HG03095 (cell line): ENCODE results near the gene ZNF512B.
A peak's percentile ranks its signal among the peaks of the same experiment; 100 is the strongest.
"Not testable (repeated sequence)": the region's sequence is repeated elsewhere in the genome, so short reads cannot be mapped to it uniquely, and the experiment has no call there.

Experiments
- ATAC-seq: cut with Tn5 transposase; IDR thresholded peaks from one replicate; pipeline ENCODE4 v1.9.1; 2021; ENCODE audit warnings: moderate library complexity; ENCODE audit not compliant: unreplicated experiment

The ZNF512B gene

GRCh38 chr20:63969838-63970713 is at the start of gene ZNF512B:
Gene ZNF512B (minus strand): TSS chr20:63969930. CDS start chr20:63967950, 1,980 bp downstream.
- ATAC-seq: no peak

GRCh38 chr20:64015635-64016034 is 45.9 kb upstream of the ZNF512B start:
- no peak for ATAC-seq

- not testable (repeated sequence) for ATAC-seq
Observed at GRCh38 chr20:64012385-64013154, 42.8 kb upstream of the ZNF512B start.

GRCh38 chr20:64011366-64011779 is 41.6 kb upstream of the ZNF512B start:
- ATAC-seq: no peak

GRCh38 chr20:64010711-64011237 is 41.0 kb upstream of the ZNF512B start:
- no peak for ATAC-seq

- ATAC-seq: no peak
Observed at GRCh38 chr20:64009811-64010387, 40.2 kb upstream of the ZNF512B start.

- ATAC-seq: no peak
Observed at GRCh38 chr20:64006902-64007301, 37.2 kb upstream of the ZNF512B start.

GRCh38 chr20:64006490-64006889 is 36.8 kb upstream of the ZNF512B start:
- ATAC-seq: no peak

GRCh38 chr20:64005394-64005793 is 35.7 kb upstream of the ZNF512B start:
- ATAC-seq: no peak

- ATAC-seq: no peak
Observed at GRCh38 chr20:64003960-64004725, 34.4 kb upstream of the ZNF512B start.

- ATAC-seq: no peak
Observed at GRCh38 chr20:64001607-64002011, 31.9 kb upstream of the ZNF512B start.

GRCh38 chr20:64000906-64001305 is 31.2 kb upstream of the ZNF512B start:
- ATAC-seq: no peak

- ATAC-seq: no peak
Observed at GRCh38 chr20:63982937-63983336, 13.2 kb upstream of the ZNF512B start.

- ATAC-seq: peak; percentile 48
Observed at GRCh38 chr20:63980806-63981728, 11.3 kb upstream of the ZNF512B start, which contains the start of gene PRPF6. Gene PRPF6 (plus strand): TSS chr20:63981132. CDS start chr20:63981246, 114 bp downstream.

- peak; percentile 9 for ATAC-seq
Observed at GRCh38 chr20:63980317-63980805, 10.6 kb upstream of the ZNF512B start.

GRCh38 chr20:63979557-63980316 is 10.0 kb upstream of the ZNF512B start, which contains the start of gene SAMD10:
Gene SAMD10 (minus strand): TSS chr20:63979642. CDS start chr20:63979467, 175 bp downstream.
- ATAC-seq: peak; percentile 31

GRCh38 chr20:63979229-63979556 is 9.5 kb upstream of the ZNF512B start:
- ATAC-seq: no peak
